HEK293 (cell line): ENCODE data around the gene ATP6V1A.

Experiments
- CTCF ChIP-seq: fragments of 450-650 bp; formaldehyde crosslinking; IDR thresholded peaks from 2 replicates; pipeline ENCODE4 v1.5.1; 2016; ENCODE audit warnings: missing biosample characterization, missing genetic modification characterization
- ZBTB20 ChIP-seq: fragments of 450-650 bp; formaldehyde crosslinking; IDR thresholded peaks from 2 replicates; pipeline ENCODE4 v1.5.1; 2016; ENCODE audit warnings: missing biosample characterization, missing genetic modification characterization
- ZBTB7A ChIP-seq: fragments of 450-650 bp; formaldehyde crosslinking; IDR thresholded peaks from 2 replicates; pipeline ENCODE4 v1.5.1; 2016; ENCODE audit warnings: low read depth, missing biosample characterization, missing genetic modification characterization
- ZNF398 ChIP-seq: fragments of 450-650 bp; formaldehyde crosslinking; IDR thresholded peaks from 2 replicates; pipeline ENCODE4 v1.5.1; 2017; ENCODE audit warnings: missing biosample characterization, missing genetic modification characterization

GRCh38 chr3:113743006-113743630, 3.7 kb upstream of the ATP6V1A start:
- no peak for TF ChIP-seq CTCF (tag by site-specific recombination)
- TF ChIP-seq ZBTB7A (tag by site-specific recombination): no peak
- TF ChIP-seq ZNF398 (tag by site-specific recombination): no peak
- TF ChIP-seq ZBTB20: no peak
